ENCODE data around the gene HPCA. TPM values are rescaled to one million over a fixed set of nuclear protein-coding genes. Genes with fewer than 3 reads are reported as not detected.

The HPCA gene
- total and polyA plus RNA-seq, 2 of the 8 experiments (the other 6 are each of a cell fraction or from before 2014, with no cell fraction given): 0.70 to 1.4 TPM

GRCh38 chr1:32883338-32884031 is 2.8 kb upstream of the HPCA start:
- POLR2A ChIA-PET (ENCODE audit: partially characterized antibody): interaction anchor here (1.7 kb wide), 1 partner anchor 12 kb away, joined by 10 read pairs; no protein-coding TSS in a partner anchor
- CTCF ChIA-PET (ENCODE audit: partially characterized antibody): interaction anchor here (19.0 kb wide), 1 partner anchor 9 kb away, joined by 382 read pairs; the partner anchor contains the start of gene HPCA
- Histone ChIP-seq H2BK120ac (replicated peaks; ENCODE audit: low read depth, low read length) (no peak overlapping the region), H2BK15ac (ENCODE audit: low read length) (no peak overlapping the region), H3K23me2 (ENCODE audit: low read depth, low read length) (peaks cover 5% of the 10 kb centered on the region; the same call in 1 of the 2 replicates), H3K56ac (replicated peaks; ENCODE audit: insufficient read length, low read depth, low read length) (no peak overlapping the region), H3K18ac (ENCODE audit: extremely low read depth, low read length) (no peak overlapping the region), H4K20me1 (replicated peaks in 1 of 2; ENCODE audit: control insufficient read depth in 1 of 2, insufficient read depth in 2 of 2, low read length in 2 of 2) (peaks cover 0 to 13% of the 10 kb centered on the region in 2 experiments), H3K4me2 (ENCODE audit: insufficient read depth in 1 of 2, low read depth in 2 of 2, low read length in 2 of 2) (no peak overlapping the region), H4K8ac (ENCODE audit: extremely low read depth, insufficient read depth, low read length) (peak overlapping the region; percentile 11; the same call in 1 of the 2 replicates), H2BK20ac (ENCODE audit: low read length) (0 out of 2 replicates have a peak overlapping the region, but pooled peaks have one; percentile 10), H2AFZ (ENCODE audit: low read length) (no peak overlapping the region), H2BK12ac (ENCODE audit: low read depth, low read length) (no peak overlapping the region), H3K9ac (replicated peaks in 1 of 4; ENCODE audit: extremely low read depth in 1 of 4, low read depth in 3 of 4, low read length in 3 of 4) (no peak overlapping the region), H2AK5ac (ENCODE audit: low read depth, low read length) (no peak overlapping the region), H3K79me1 (ENCODE audit: low read depth, low read length) (no peaks in the 10 kb centered on the region), H3K27ac (ENCODE audit: low read depth, low read length) (no peak overlapping the region), H3K27me3 (replicated peaks in 1 of 4; ENCODE audit: control insufficient read depth in 3 of 4, extremely low read depth in 1 of 4, insufficient read depth in 3 of 4, low read length in 3 of 4) (peaks cover 3 to 26% (median 16%) of the 10 kb centered on the region in 4 experiments; a peak in 6 of 7 replicates), H3K4me1 (replicated peaks in 1 of 4; ENCODE audit: control insufficient read depth in 3 of 4, insufficient read depth in 4 of 4, low read length in 3 of 4) (peaks cover 0 to 14% (median 7%) of the 10 kb centered on the region in 4 experiments; a peak in 5 of 7 replicates), H3K36me3 (ENCODE audit: control insufficient read depth in 2 of 4, insufficient read depth in 4 of 4, low read length in 3 of 4) (no peaks in the 10 kb centered on the region), H3K4ac (replicated peaks; ENCODE audit: insufficient read length, low read depth, low read length) (no peak overlapping the region), H3K14ac (ENCODE audit: insufficient read length) (no peak overlapping the region), H3K9me3 (ENCODE audit: insufficient read depth in 2 of 2, low read depth in 1 of 2, low read length in 1 of 2) (no peaks in the 10 kb centered on the region), H3K23ac (ENCODE audit: insufficient read length) (no peak overlapping the region), H4K91ac (replicated peaks; ENCODE audit: insufficient read length, low read length) (no peak overlapping the region), H3K79me2 (ENCODE audit: control insufficient read depth in 1 of 2, insufficient read depth in 2 of 2, low read length in 2 of 2) (no peaks in the 10 kb centered on the region), H4K5ac (ENCODE audit: insufficient read length, low read depth, low read length) (no peak overlapping the region), H3K4me3 (ENCODE audit: extremely low read depth in 1 of 4, insufficient read depth in 2 of 4, low read depth in 3 of 4, low read length in 4 of 4) (no peak overlapping the region), H2BK5ac (ENCODE audit: low read depth, low read length) (no peak overlapping the region)
- no peak for DNase-seq (ENCODE audit: low read depth in 1 of 2, low spot score in 2 of 2)
- no peak for FAIRE-seq
- peak; percentile 55; the same call in 1 of the 2 replicates for TF ChIP-seq KDM1A (IDR thresholded peaks at IDR 0.05; ENCODE audit: borderline replicate concordance, low read length)
- TF ChIP-seq HDAC6 (IDR thresholded peaks at IDR 0.05; ENCODE audit: low read depth, low read length): no peak
- WGBS, 2 experiments (ENCODE audit: extremely low coverage in 1 of 2, insufficient coverage in 1 of 2, insufficient read length in 1 of 2, insufficient replicate concordance in 2 of 2, low coverage in 1 of 2, low lambda C conversion rate in 2 of 2, missing lambda C conversion rate in 1 of 2): 85% methylated on average over 7 of the region's 7 CpGs; no CpG with 5 or more reads in 1 of the 2 experiments
